NCI-H1105 treated with DMSO at 0.1 percent for 48 hours (cell line): ENCODE measurements around the gene DPM2.

Experiments
- DNase-seq: peaks from one replicate; lab custom pipeline; 2025; lab: John Stamatoyannopoulos, UW

DPM2 gene

GRCh38 chr9:127898433-127899127 lies 39.1 kb downstream of the DPM2 start:
- DNase-seq = no peak

- DNase-seq = no peak
Measured at GRCh38 chr9:127897193-127897692, 40.4 kb downstream of the DPM2 start.

DNA sequence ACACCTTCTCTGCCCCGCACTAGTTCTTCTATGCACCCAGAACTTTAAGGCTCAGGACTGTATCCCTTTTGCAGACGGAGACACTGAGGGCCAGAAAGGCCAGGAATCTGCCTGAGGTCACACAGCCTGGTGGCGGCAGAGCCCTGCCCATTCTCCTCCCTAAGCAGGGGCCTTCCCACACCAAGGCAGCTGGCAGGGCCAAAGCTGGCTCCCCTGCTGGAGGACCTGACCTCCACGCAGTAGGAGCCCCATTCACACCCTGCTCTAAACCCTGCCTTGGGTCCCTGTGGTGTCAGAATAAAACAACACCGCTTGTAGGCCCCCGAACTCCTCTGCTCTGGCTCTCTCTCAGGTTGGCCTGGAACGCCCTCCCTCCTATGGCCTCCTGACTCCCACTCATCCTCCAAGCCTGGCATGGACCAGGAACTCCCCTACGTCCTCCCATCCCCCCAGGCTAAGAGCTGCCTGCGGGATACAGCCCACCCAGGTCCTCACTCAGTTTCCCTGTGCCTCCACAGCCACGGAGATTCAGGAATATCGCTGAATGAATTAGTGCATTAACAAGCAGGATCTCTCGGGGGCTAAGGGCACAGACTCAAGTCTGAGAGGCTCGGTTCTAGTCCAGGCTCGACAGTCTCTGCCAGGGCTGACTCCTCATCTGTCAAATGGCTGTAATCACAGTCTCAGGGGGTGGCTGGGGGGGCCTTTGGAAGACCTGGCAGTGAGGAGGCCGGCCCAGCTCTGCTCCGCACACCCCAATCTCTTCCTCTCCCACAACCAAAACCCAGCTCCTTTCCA lies 41.1 kb downstream of the DPM2 start:
- no peak for DNase-seq

- DNase-seq = no peak
Measured at GRCh38 chr9:127895811-127896210, 41.8 kb downstream of the DPM2 start.

GRCh38 chr9:127893392-127893791 lies 44.3 kb downstream of the DPM2 start:
- DNase-seq = no peak

- no peak for DNase-seq
Measured at GRCh38 chr9:127892831-127893230, 44.8 kb downstream of the DPM2 start.

- DNase-seq = no peak
Measured at GRCh38 chr9:127890053-127890452, 47.6 kb downstream of the DPM2 start.

- DNase-seq = no peak
Measured at GRCh38 chr9:127887792-127888191, 49.9 kb downstream of the DPM2 start.

DNA sequence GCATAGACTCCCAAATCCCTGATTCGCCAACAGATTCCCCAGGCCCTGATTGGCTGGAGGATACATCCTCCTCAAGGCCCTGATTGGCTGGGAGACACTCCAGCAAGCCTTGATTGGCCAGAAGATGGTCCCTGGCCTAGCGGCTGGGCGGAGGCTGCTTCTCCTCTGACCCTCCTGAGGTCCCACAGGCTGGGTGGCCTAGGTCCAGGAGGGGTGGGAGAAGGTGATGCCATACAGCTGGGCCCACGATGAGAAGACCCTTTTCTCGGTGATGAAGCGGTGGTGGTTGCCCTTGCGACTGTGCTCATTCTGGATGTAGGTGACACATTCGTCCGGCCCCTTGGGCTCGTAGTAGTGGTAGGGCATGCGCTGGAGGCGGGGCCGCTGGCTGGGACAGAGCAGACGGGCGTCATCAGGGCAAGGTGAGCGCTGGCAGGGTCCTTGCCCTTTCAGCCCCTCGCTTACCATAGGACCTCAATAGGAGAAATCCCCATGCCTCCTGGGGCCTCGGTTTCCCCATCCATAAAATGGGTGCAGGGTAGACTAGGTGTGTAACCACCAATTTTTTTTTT lies 51.2 kb downstream of the DPM2 start:
- DNase-seq = no peak

- DNase-seq = no peak
Measured at GRCh38 chr9:127885508-127886281, 52.0 kb downstream of the DPM2 start.
